Mesendoderm (in vitro differentiated cells): ENCODE data around the gene ESPN.

Experiments
- DNase-seq: peaks from one replicate; pipeline ENCODE4 v3.0.0; 2013
- H2AK5ac ChIP-seq: 2 replicates; pipeline ENCODE4 v1.6.1; 2013; ENCODE audit warnings: low read length, inconsistent platforms
- H2BK120ac ChIP-seq: 2 replicates; pipeline ENCODE4 v1.6.1; 2013; ENCODE audit warnings: low read depth, mild to moderate bottlenecking, low read length, moderate library complexity, mixed read lengths
- H2BK15ac ChIP-seq: replicated peaks from 2 replicates; pipeline ENCODE4 v1.6.1; 2013; ENCODE audit warnings: low read depth, mild to moderate bottlenecking, moderate library complexity
- H2BK5ac ChIP-seq: 2 replicates; pipeline ENCODE4 v1.6.1; 2013; ENCODE audit warnings: low read length, inconsistent platforms
- H3K18ac ChIP-seq: 2 replicates; pipeline ENCODE4 v1.6.1; 2013; ENCODE audit warnings: mild to moderate bottlenecking, low read length, mixed read lengths
- H3K23ac ChIP-seq: one replicate; pipeline ENCODE4 v1.6.1; 2013; ENCODE audit warnings: low read length
- H3K27ac ChIP-seq: 2 replicates; pipeline ENCODE4 v1.5.1; 2013; ENCODE audit warnings: low read depth, mild to moderate bottlenecking, inconsistent platforms, low read length, moderate library complexity
- H3K27me3 ChIP-seq: 2 replicates; pipeline ENCODE4 v1.6.1; 2013; ENCODE audit warnings: low read length, control low read depth, mild to moderate bottlenecking, inconsistent platforms; ENCODE audit not compliant: insufficient read depth, poor library complexity
- H3K36me3 ChIP-seq: 2 replicates; pipeline ENCODE4 v1.6.1; 2013; ENCODE audit warnings: low read length, inconsistent platforms; ENCODE audit not compliant: control insufficient read depth, insufficient read depth
- H3K4ac ChIP-seq: one replicate; pipeline ENCODE4 v1.6.1; 2013; ENCODE audit warnings: low read depth, mild to moderate bottlenecking, low read length, moderate library complexity
- H3K4me1 ChIP-seq: 2 replicates; pipeline ENCODE4 v1.6.1; 2013; ENCODE audit warnings: low read depth, low read length, inconsistent platforms; ENCODE audit not compliant: control insufficient read depth
- H3K4me2 ChIP-seq: 2 replicates; pipeline ENCODE4 v1.6.1; 2013; ENCODE audit warnings: low read length
- H3K4me3 ChIP-seq: 2 replicates; pipeline ENCODE4 v1.5.1; 2013; ENCODE audit warnings: mild to moderate bottlenecking, low read length
- H3K56ac ChIP-seq: one replicate; pipeline ENCODE4 v1.6.1; 2013; ENCODE audit warnings: low read length
- H3K79me1 ChIP-seq: 2 replicates; pipeline ENCODE4 v1.6.1; 2013; ENCODE audit warnings: low read length, inconsistent platforms
- H3K79me2 ChIP-seq: 2 replicates; pipeline ENCODE4 v1.6.1; 2013; ENCODE audit warnings: mild to moderate bottlenecking, low read length; ENCODE audit not compliant: control insufficient read depth, insufficient read depth
- H3K9ac ChIP-seq: 2 replicates; pipeline ENCODE4 v1.6.1; 2013; ENCODE audit warnings: low read length, inconsistent platforms
- H4K5ac ChIP-seq: one replicate; pipeline ENCODE4 v1.6.1; 2013; ENCODE audit warnings: low read length
- H4K8ac ChIP-seq: one replicate; pipeline ENCODE4 v1.6.1; 2013; ENCODE audit warnings: low read depth, mild to moderate bottlenecking, control low read depth, low read length, moderate library complexity
- WGBS: extraction: QIAGEN DNeasy Blood & Tissue Kit; methylation state at CpG from one replicate; pipeline ENCODE4 v1.1.7; 2013; ENCODE audit warnings: low lambda C conversion rate, missing lambda C conversion rate; ENCODE audit not compliant: insufficient coverage; ENCODE audit errors: extremely low coverage; 5-methylcytosine and 5-hydroxymethylcytosine counted together

Gene ESPN

DNA sequence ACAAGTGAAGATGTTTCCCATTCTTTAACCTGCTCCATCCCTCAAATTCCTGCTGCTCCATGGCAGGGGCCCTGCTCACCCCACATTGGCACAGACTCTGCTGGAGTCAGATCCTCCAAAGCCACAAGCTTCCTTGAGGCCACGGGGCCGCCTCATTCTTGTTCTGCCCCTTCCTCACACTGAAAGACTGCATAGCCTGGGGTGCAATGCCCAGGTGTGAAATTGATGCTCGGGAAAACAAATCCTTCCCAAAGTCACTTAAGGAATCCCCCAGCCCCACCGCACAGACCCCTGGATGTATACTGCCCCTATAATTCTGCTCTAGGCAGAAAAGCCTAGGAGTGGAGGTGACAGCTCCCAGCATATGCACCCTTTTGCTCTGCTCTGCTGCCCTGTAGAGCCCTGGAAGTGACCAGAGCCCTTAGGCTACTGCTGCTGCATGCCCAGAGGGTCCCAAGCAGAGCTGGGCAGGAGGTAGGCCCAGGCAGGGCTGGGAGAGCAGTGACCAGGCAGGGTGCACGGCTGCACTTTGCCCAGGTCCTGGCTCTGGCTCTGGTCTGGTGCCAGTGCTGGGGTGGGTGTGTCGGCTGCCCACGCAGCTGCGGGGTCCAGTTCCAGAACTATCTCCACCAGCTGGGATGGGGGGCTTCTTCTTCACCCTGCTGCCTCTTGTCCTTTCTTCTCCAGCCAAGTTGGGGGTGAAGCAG, 6.5 kb upstream of the ESPN start:
- H3K4me1 ChIP-seq: no peaks in the 10 kb centered on the region
- H3K18ac ChIP-seq: no peak overlapping the region
- H2BK15ac ChIP-seq: no peak overlapping the region
- no peak for DNase-seq
- H3K23ac ChIP-seq: no peak overlapping the region
- no peak overlapping the region for H3K9ac ChIP-seq
- no peak overlapping the region for H3K27ac ChIP-seq
- H2AK5ac ChIP-seq: no peak overlapping the region
- no peak overlapping the region for H2BK120ac ChIP-seq
- no peak overlapping the region for H2BK5ac ChIP-seq
- H3K56ac ChIP-seq: no peak overlapping the region
- H3K36me3 ChIP-seq: no peaks in the 10 kb centered on the region
- no peaks in the 10 kb centered on the region for H3K79me2 ChIP-seq
- H3K4me3 ChIP-seq: no peak overlapping the region
- no peak overlapping the region for H4K8ac ChIP-seq
- peaks cover 43% of the 10 kb centered on the region for H3K27me3 ChIP-seq
- H3K79me1 ChIP-seq: no peaks in the 10 kb centered on the region
- no CpG with 5 or more reads among the region's 8 CpGs for WGBS
- H3K4ac ChIP-seq: no peak overlapping the region
- H3K4me2 ChIP-seq: no peak overlapping the region
- no peak overlapping the region for H4K5ac ChIP-seq

DNA sequence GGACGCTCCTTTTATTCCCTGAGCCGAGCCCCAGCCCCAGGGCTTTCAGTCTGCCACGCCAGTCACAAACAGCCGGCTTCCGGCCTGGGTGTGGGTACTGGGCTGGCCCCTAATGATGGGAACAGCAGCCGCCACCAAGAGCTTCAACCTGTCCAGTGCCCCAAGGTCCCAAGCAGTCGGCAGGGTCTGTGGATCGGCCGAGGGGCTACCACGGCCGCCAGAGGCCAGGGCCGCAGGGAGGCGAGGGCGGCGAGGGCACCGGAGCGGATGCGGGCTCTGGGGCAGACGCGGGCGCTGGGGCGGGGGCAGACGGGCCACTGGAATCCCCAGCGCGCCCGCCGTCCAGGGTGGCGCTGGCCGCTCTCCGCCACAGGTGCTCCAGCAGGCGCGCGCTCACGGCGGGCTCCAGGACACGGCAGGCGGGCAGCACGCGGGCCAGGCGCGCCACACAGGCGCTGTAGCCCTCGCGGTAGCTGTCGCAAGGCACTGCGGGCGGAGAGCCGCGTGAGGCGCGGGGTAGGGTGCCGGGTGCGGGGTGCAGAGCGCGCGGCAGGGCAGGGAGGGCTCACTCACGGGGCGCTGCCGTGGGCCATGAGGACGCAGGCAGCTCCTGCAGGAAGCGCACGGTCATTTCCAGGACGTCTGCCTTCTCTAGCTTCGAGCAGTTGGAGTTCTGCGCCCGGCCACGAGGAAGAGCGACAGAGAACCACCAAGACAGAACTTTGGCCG, 5.7 kb upstream of the ESPN start:
- Histone ChIP-seq H4K8ac (no peak overlapping the region), H3K4me2 (no peak overlapping the region), H3K36me3 (no peaks in the 10 kb centered on the region), H3K79me1 (no peaks in the 10 kb centered on the region), H3K27ac (no peak overlapping the region), H3K4me3 (no peak overlapping the region), H3K23ac (no peak overlapping the region), H2BK15ac (no peak overlapping the region), H3K27me3 (peaks cover 45% of the 10 kb centered on the region), H3K4ac (no peak overlapping the region), H2AK5ac (no peak overlapping the region), H2BK5ac (no peak overlapping the region), H3K9ac (no peak overlapping the region), H3K18ac (no peak overlapping the region), H3K56ac (no peak overlapping the region), H3K79me2 (no peaks in the 10 kb centered on the region), H4K5ac (no peak overlapping the region), H3K4me1 (no peaks in the 10 kb centered on the region), H2BK120ac (no peak overlapping the region)
- DNase-seq: peak; percentile 30
- WGBS: no CpG with 5 or more reads among the region's 69 CpGs

DNA sequence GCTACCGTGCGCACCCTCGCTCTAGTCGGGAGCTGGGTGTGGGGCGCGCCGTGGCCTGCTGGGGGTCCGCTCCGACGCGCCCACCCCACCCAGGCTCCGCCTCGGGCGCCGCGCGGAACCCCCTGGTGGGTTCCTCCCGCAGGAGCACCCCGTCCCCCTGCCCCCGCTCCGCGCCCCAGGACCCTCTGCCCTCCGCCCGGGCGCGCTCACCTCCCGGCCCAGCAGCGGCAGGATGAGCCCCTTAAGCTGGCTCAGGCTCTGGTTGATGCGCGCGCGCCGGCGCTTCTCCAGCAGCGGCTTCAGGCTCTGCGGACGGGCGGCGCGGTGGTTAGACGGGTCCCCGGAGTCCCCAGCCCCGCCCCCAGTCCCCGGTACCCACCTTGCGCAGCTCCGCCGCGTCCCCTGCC, 5.2 kb upstream of the ESPN start:
- no CpG with 5 or more reads among the region's 48 CpGs for WGBS
- Histone ChIP-seq H3K27me3 (peaks cover 50% of the 10 kb centered on the region), H3K4me3 (no peak overlapping the region), H3K36me3 (no peaks in the 10 kb centered on the region), H3K4me1 (no peaks in the 10 kb centered on the region), H3K9ac (no peak overlapping the region), H3K18ac (no peak overlapping the region), H3K56ac (no peak overlapping the region), H3K79me2 (no peaks in the 10 kb centered on the region), H2BK15ac (no peak overlapping the region), H3K23ac (no peak overlapping the region), H3K27ac (no peak overlapping the region), H4K8ac (no peak overlapping the region), H4K5ac (no peak overlapping the region), H3K4me2 (no peak overlapping the region), H2BK120ac (no peak overlapping the region), H3K4ac (no peak overlapping the region), H2AK5ac (no peak overlapping the region), H3K79me1 (no peaks in the 10 kb centered on the region), H2BK5ac (no peak overlapping the region)
- peak; percentile 43 for DNase-seq

DNA sequence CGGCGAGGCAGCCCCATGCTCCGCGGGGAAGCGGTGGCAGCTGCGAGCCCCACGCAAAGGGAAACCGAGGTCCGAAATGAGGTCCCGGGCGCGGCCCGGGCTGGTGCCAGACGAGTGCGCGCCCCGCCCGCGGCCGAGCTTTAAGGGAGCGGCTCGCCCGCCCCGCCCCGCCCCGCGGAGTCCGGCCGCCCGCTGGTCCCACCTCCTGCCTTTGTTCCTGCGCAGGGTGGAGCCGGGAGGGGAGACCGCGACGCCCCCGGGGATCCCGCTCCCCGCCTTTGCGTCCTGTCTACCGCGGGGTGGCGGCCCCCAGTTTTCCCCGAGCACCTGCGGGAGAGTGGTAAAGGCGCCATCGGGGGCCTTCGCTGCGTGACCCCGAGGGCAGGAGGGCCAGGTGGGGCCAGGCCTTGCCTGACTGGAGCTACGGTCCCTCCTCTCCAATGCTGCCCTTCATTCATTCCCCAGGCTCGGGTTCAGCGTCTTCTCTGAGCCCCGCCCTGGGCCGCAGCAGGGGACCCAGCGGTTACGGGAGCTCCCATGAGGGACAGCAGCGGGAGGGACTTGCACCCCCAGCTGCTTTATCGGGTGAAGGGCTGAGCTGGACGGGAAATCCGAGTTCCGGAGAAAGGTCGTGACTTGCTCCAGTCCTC, 4.6 kb upstream of the ESPN start, which contains the start of gene HES2:
Gene HES2 (minus strand): TSS at position 116 of the 650 bp plus-strand sequence. CDS start 99 bp downstream, at position 17.
- no peak within 1 kb of the TSS for H3K4ac ChIP-seq
- H3K36me3 ChIP-seq: no peaks in the 10 kb centered on the region
- H3K18ac ChIP-seq: no peak within 1 kb of the TSS
- no CpG with 5 or more reads among the region's 62 CpGs for WGBS
- peak within 1 kb of the TSS; percentile 52 for H3K4me2 ChIP-seq
- no peak within 1 kb of the TSS for H3K27ac ChIP-seq
- H3K23ac ChIP-seq: peak within 1 kb of the TSS; percentile 66
- H4K5ac ChIP-seq: no peak within 1 kb of the TSS
- H4K8ac ChIP-seq: no peak within 1 kb of the TSS
- no peak within 1 kb of the TSS for H3K4me3 ChIP-seq
- peaks cover 54% of the 10 kb centered on the region for H3K27me3 ChIP-seq
- no peak within 1 kb of the TSS for H2AK5ac ChIP-seq
- peak; percentile 34 for DNase-seq
- H3K4me1 ChIP-seq: no peaks in the 10 kb centered on the region
- no peak within 1 kb of the TSS for H2BK5ac ChIP-seq
- H3K79me1 ChIP-seq: no peaks in the 10 kb centered on the region
- H2BK120ac ChIP-seq: no peak within 1 kb of the TSS
- H3K79me2 ChIP-seq: no peaks in the 10 kb centered on the region
- peak within 1 kb of the TSS; percentile 44 for H3K9ac ChIP-seq
- peak within 1 kb of the TSS; percentile 64 for H3K56ac ChIP-seq
- no peak within 1 kb of the TSS for H2BK15ac ChIP-seq

DNA sequence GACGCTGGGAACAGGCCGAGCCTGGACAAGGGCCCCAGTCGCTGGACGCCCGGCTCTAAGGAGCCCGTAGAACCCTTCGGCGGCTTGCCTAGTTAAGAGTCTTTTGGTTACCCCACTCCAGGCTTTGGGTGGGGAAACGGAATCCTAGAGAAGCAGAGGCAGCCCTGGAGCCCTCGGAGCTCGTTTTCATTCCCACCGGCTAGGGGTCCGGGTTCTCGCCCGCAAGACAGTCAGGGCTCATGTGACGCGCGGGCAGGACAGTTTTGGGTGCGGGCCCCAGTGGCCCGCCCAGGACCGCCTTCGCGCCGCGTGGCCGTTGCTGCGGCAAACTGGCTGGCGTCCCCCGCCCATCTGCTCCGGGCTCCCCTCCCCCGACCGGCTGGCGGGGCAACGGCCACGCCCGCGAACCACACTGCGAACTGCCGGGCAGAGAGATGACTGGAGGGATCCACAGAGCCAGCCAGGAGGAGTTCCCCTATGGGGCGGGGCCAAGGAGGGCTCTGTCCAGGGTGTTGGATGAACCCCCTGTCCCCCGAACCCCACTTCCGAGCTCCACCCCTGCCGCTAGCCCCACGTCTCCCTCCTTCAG, 4.0 kb upstream of the ESPN start:
- Histone ChIP-seq H3K18ac (no peak overlapping the region), H2BK15ac (no peak overlapping the region), H3K79me1 (no peaks in the 10 kb centered on the region), H3K27me3 (peaks cover 60% of the 10 kb centered on the region), H2BK120ac (no peak overlapping the region), H3K4me2 (peak overlapping the region; percentile 52), H3K36me3 (no peaks in the 10 kb centered on the region), H3K27ac (no peak overlapping the region), H3K4me3 (no peak overlapping the region), H3K4me1 (no peaks in the 10 kb centered on the region), H2AK5ac (no peak overlapping the region), H3K9ac (no peak overlapping the region), H3K79me2 (no peaks in the 10 kb centered on the region), H2BK5ac (no peak overlapping the region), H4K5ac (no peak overlapping the region), H4K8ac (no peak overlapping the region), H3K23ac (peak overlapping the region; percentile 66), H3K4ac (no peak overlapping the region), H3K56ac (peak overlapping the region; percentile 64)
- WGBS: no CpG with 5 or more reads among the region's 44 CpGs
- DNase-seq: no peak
